GM21367 (cell line): ENCODE measurements around the gene ARHGEF28.

Experiments used
- ATAC-seq: cut with Tn5 transposase; IDR thresholded peaks from one replicate; pipeline ENCODE4 v1.9.1; 2021; ENCODE audit not compliant: unreplicated experiment

ARHGEF28 gene

DNA sequence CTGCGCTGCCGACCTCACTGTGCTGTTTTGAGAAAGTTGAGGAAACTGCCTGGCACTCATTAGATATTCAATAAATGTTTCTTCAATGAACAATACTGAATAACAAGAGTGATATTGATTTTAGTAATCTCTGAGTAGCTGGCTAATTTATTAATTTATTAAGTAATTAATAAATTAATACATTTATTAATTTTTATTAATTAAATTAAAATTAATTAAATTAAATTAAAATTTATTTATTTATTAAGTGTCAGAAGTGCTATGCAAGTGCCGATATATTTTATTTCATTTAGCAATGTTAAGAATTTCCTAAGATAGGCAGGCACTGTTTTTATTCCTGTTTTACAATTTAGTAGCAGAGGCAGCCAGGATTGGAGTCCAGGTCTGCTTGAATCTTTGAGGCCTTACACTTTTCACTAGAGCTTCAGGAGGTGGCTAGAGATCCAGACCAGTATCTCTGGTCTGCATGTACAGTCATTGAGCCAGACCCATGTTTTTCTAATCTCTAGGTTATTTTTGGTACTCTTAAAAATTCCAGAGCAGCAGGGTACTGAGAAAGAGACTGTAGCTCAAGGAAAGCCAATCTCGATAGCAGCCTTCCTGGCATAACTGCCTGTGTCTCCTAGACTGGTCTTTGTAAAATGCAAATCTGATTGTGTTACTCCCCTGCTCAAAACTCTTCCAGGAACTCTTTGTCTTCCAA is 109.2 kb downstream of the ARHGEF28 start:
- no peak for ATAC-seq

DNA sequence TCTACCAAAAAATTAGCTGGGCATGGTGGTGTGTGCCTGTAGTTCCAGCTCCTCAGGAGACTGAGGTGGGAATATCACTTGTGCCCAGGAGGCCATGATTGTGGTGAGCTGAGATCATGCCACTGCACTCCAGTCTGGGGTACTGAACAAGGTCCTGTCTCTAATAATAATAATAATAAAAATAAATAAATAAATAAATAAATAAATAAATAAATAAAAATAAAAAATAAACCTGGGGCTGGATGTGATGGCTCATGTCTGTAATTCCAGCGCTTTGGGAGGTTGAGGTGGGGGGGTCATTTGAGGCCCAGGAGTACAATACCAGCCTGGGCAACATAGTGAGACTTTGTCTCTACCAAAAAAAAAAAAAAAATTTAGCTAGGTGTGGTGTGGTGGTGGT is 113.7 kb downstream of the ARHGEF28 start:
- no peak for ATAC-seq

DNA sequence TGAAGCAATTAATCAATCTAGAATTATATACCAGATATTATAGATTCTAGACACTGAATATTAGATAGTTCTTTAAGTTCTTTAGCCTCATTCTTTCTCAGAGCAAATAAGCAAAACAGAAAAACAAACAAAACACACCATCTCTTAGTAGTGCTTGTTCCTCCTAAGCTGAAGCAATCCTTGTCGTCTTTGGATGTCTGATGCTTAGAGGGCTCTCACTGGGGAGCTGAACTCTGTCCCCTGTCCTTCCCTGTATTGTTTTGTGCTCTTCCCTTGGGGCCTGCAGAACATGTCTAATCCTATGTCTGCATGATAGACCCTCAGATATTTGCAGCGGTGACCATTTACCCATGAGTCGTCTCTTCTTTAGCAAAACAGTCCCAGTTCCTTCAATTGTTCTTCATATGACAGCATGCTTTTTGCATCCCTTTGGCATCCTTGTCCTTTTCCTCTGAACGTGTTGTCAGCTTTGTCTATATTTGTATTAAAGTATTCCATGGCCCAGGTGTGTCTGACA is 114.3 kb downstream of the ARHGEF28 start:
- no peak for ATAC-seq

- no peak for ATAC-seq
Measured at GRCh38 chr5:73743161-73743560, 117.2 kb downstream of the ARHGEF28 start.

- no peak for ATAC-seq
Measured at GRCh38 chr5:73745836-73746235, 119.8 kb downstream of the ARHGEF28 start.

- no peak for ATAC-seq
Measured at GRCh38 chr5:73746608-73747007, 120.6 kb downstream of the ARHGEF28 start.

DNA sequence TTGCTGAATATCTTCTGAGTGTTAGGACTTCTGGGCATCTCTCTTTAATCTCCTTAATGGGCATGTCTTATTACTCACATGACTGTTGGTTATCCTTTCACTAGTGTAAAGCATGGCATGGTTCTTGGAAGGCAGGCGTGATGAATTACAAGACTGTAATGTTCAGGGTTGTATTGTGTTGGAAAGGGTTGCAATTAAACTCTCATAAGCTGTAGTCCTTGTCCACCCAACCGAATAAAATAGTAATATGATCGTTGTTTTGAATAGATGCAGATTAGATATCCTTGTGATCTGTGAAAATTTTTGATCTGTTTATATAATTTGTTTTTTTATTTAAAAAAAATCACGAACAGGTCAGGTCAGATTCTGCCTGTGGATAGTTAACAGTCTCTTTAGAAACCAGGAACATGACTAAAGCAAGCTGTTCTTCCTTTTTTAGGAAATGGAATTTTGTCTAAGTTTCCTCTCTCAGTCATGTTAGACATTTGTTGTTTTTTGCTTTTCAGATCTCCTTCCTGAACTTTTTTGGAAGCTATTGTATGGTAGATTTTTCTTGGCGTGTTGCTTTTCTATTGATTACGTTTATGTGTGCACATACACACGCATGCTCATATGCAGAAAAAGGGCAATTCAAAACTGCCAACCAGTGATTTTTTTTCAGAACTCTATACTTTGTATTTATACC is 121.8 kb downstream of the ARHGEF28 start:
- ATAC-seq: no peak

DNA sequence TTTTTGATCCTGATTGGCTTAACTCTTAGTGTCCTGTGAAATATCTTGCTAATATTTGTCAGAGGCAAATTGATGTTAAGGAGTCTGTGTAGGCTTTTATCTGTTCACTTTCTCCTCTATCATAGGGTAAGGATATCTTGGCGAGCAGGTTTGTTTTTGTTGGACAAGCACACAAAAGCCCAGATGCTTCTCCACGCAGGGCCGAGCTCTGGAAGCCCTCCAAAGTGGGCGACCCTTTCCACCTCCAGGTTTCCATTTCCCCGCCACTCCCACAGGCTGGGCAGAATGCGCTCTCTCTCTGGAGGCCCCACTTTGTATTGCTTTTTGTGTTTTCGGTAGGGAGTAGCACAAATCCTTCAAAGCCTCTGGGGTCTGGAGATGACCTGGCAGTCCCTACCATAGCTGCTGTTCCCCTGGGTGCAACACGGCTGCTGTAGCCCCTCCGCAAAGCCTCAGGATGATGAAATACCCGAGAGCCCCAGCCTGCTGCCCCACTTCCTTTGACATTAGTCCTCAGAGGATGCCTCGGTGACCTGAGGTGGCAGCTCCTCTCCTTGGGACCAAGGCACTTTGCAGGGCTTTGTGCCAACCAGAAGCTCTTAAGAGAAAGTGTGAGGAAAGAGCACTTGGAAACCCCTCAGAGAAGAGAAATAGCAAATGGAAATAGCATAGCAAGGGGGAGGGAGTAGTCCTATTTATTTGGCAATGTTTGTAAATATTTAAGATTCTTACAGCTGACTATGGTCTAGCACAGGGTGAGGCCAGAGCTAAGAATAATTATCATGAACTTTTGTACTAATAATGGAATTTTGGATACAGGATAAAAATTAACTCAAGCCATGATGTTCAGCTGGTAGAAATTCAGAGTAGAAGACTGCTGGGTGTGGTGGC is 122.8 kb downstream of the ARHGEF28 start:
- ATAC-seq: no peak

GRCh38 chr5:73749485-73750270 is 123.7 kb downstream of the ARHGEF28 start:
- ATAC-seq: no peak

DNA sequence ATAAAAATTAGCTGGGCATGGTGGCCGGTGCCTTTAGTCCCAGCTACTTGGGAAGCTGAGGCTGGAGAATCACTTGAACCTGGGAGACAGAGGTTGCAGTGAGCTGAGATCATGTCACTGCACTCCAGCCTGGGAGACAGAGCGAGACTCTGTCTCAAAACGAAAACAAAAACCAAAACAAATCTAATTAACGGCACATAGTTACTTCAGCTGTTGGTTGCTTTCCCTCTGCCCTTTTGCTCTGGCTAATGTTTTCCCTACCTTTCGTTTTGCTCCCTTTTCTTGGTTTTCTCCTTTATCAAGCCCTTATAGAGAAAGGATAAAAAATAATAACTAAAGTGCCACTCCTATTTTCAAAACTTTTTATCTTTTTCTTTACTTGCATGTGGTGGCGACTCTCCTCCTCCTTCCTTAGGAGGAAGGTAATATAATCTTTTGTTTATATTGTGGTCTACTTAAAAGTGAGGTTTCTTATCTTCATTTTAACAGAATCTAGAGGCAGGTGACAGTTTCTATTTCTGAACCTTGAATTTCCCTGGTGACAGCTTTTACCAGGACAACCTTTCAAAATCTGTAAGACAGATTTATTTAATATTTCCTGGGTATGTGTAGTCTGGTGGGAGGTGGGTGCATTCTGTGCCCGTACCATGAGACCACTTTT is 125.4 kb downstream of the ARHGEF28 start:
- ATAC-seq: no peak

DNA sequence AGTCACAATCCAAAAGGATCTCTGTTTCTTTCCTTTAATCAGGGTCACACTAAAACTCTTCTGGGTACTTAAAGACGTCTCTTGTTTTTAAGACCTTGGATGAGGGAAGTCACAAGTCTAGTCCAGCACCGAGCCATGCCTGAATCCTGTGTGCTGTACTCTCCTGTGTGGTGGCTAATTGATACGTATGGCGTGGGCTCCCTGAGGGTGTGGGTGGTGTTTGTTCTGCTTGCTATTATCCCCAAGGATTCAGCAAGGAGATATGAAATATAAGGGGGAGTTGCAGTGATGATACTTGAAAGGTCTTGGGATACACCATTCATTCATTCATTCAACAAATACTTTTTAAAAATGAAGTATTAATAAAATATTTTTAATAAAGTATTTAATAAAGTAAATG is 128.3 kb downstream of the ARHGEF28 start:
- ATAC-seq: no peak

DNA sequence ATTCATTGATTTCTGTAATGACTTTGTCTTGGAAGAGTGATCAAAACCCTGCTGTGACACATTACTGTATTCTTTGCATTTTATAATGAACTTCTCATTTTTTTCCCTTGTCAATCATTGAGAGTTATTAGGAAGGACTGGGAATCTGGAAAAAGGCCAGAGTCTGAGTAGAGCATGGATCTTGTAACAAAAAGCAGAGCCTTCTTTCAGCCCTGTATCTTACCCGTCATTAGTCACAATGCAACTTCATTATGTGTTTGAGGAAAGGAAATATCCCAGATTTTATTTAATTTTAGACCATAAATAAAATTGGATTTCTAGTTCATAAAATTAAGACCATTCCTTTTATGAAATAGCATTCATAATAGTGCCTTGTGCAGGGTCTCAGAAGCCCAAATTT is 131.4 kb downstream of the ARHGEF28 start:
- ATAC-seq: no peak

DNA sequence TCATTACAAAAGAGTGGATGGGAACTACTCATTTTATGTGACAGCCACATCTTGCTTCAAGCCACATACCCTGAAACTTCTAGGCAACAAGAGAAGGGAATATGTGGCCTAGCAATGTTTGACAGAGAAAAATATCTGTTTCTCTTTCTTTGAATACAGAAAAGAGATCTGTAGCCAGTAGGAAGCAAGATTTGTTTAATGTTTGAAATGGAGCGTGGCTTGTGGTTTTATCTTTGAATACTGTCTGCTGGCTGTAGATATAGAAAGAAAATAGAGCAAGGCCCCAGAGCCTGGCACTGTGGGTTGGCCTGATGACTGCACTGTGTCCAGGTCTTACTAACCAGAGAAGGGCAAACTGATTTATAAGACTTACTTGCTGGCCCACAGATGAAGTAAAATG is 133.8 kb downstream of the ARHGEF28 start:
- no peak for ATAC-seq

DNA sequence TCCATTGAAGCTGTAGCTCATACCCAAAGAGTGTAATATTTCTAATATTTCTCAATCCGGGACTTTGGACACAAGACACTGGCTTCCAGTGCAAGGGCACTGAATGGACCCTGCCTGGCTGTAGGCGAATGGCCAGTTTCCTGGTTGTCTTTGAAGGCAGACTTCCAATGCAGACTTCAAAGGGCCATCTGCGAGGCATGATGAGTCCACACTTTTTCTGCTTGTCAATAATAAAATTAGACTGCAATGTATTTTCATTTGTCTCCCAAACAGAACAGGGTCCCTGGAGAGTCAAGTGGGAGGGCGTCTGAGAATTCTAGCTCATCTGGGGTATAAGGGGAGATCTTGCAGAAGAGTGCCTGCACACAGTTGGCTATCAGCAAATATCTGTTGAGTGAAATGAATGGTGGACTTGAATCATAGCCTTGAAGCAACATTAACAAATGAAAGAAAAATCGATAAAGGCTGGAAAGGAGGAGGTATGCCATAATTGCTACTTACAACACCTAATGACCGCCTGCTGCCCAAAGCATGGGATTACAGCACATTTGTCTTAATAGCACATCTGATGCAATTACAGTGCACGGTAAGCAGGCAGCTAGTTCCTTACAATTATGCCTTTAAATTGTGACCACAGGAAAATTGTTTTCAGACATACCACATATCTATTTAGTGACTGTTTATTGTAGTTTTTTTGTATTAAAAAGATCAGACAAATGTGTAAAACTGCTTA is 137.5 kb downstream of the ARHGEF28 start:
- ATAC-seq: no peak

DNA sequence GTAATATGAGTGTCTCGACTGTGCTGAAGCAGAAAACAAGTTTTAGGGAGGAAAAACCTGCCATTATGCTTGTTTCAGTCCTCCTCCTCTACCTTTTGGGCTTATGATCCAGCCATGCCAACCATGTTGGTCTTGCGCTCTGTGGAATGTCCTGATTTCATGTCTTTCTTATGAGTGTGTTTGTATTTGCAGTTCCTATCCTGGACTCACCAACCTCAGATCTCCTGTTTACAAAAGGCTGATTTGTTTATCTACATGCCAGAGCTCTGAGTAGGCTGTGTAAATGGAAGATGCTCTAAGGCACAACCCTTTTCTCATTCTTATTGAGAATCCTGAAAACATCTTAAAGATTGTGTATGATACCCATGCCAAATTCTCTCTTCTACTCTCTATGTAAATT is 138.6 kb downstream of the ARHGEF28 start:
- no peak for ATAC-seq

DNA sequence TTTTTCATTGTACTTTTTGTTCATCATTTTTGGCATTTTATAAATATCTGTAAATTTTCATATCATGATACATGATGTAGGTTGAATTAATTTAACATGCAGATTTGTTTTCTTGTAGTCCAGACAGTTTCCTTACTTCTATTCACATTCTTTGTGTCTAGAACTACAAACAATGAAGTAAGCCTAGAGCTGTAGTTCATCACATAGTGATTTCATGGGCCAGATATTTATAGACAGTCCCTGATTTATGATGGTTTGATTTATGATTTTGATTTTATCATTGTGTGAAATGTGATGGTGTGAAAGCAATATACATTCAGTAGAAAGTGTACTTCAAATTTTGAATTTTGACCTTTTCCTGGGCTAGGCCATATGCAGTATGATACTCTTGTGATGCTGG is 139.0 kb downstream of the ARHGEF28 start:
- no peak for ATAC-seq

- ATAC-seq: no peak
Measured at GRCh38 chr5:73766902-73767301, 140.9 kb downstream of the ARHGEF28 start.

GRCh38 chr5:73770172-73771025 is 144.4 kb downstream of the ARHGEF28 start:
- no peak for ATAC-seq

DNA sequence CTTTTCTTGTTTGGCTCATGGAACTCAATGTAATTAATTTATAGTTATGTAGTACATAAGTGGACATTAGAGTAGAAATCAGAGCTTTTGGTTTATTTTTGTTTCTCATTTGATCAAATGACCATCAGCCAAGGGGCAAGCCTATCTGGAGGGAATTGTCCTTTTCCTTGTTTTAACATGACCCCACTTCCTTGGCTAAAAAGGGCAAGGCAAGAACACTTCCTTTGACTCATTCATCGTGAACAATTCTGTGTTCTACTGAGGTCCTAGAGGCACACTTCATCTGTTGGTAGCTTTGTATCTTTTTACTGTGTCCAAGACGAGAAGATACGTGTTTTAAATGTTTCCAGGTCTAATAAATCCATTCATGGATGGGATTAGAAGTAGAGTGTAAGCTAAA is 148.9 kb downstream of the ARHGEF28 start:
- ATAC-seq: no peak
